Left cardiac atrium (tissue), 4 donors: ENCODE measurements around the gene SLC35B1. TPM values are rescaled to one million over a fixed set of nuclear protein-coding genes. Genes with fewer than 3 reads are reported as not detected.
"Not testable (repeated sequence)": the region's sequence is repeated elsewhere in the genome, so short reads cannot be mapped to it uniquely, and the experiment has no call there.

Experiments
- ATAC-seq, 2 donors: fragments of 200-7000 bp; cut with Tn5 transposase; one replicate each; pipeline ENCODE4 v1.9.1; 2020; ENCODE audit warnings: mild to moderate bottlenecking in 2 of 2, moderate library complexity in 2 of 2
- DNase-seq: peaks from one replicate; pipeline ENCODE4 v3.0.0-alpha.2; 2020
- intact Hi-C, 2 donors: fragments of 100-400 bp; cut with DNase I; formaldehyde crosslinking; loops; one replicate each; pipeline versions ENCODE4 v1.14.1 to v1.15.1; 2022 to 2023
- total RNA-seq, 2 donors: library from RNA; stranded (reverse); fragmentation: NEBNext Ultra II Directional; extraction: Animal tissue kit (Norgen Biotek cat#: 25700); gene quantifications; one replicate each; pipeline ENCODE4 v1.2.1, GENCODE V29; 2021
- donor health status: DM: no; HTN: yes; CAD: no.
- donor health status: DM: no; HTN: yes; CAD: no; lungs with severe emphysema.
- donor health status: DM: yes; HTN: yes; CAD: no.
- donor health status: Dilated cardiomyopathy.

The SLC35B1 gene
- total RNA-seq, 2 donors from 2014 or later, result 48.8 to 78.8 TPM

- intact Hi-C loops, result no loop called here
- no peak for DNase-seq
- ATAC-seq, result no peak
Measured at GRCh38 chr17:49681106-49681979, 26.4 kb downstream of the SLC35B1 start.

GRCh38 chr17:49680314-49680713 is 27.4 kb downstream of the SLC35B1 start:
- intact Hi-C loops, result no loop called here

GRCh38 chr17:49677933-49678847 is 29.6 kb downstream of the SLC35B1 start, which contains the start of gene SPOP:
Gene SPOP (minus strand): TSS chr17:49678097. CDS start chr17:49622810, 55,287 bp downstream.
- DNase-seq, result peak; percentile 100
- intact Hi-C loops, result loop anchor here in 1 of 2 donors (5.0 kb wide), 1 partner anchor 101 kb away; the partner anchor contains the start of gene NXPH3
- ATAC-seq, result peak; percentile 98 to 99

More at GRCh38 chr17:49680314-49680713, 27.4 kb downstream of the SLC35B1 start:
- DNase-seq (no peak), ATAC-seq (no peak)

GRCh38 chr17:49677134-49677932 is 30.4 kb downstream of the SLC35B1 start:
- ATAC-seq (peak; percentile 85 to 87), DNase-seq (peak; percentile 99)
- intact Hi-C loops, result loop anchor here in 1 of 2 donors (5.0 kb wide), 1 partner anchor 100 kb away; the partner anchor contains the start of gene NXPH3

GRCh38 chr17:49676276-49676868 is 31.4 kb downstream of the SLC35B1 start:
- DNase-seq, result no peak
- intact Hi-C loops, result loop anchor here in 1 of 2 donors (5.0 kb wide), 1 partner anchor 99 kb away; the partner anchor contains the start of gene NXPH3
- ATAC-seq, result no peak

- no peak for DNase-seq
- intact Hi-C loops, result no loop called here
- ATAC-seq, result no peak
Measured at GRCh38 chr17:49674507-49674906, 33.3 kb downstream of the SLC35B1 start.

- ATAC-seq, DNase-seq, intact Hi-C loops: not testable (repeated sequence)
Measured at GRCh38 chr17:49673679-49674078, 34.1 kb downstream of the SLC35B1 start.

- peak in 1 of 2 donors; percentile 33 for ATAC-seq
- DNase-seq, result no peak
- intact Hi-C loops, result no loop called here
Measured at GRCh38 chr17:49670641-49671040, 37.1 kb downstream of the SLC35B1 start.

GRCh38 chr17:49670002-49670401 is 37.8 kb downstream of the SLC35B1 start:
- ATAC-seq (no peak), DNase-seq (no peak)
- intact Hi-C loops, result no loop called here

GRCh38 chr17:49667854-49668253 is 39.9 kb downstream of the SLC35B1 start:
- intact Hi-C loops, result loop anchor here in 1 of 2 donors (10.0 kb wide), 1 partner anchor 53 kb away; no protein-coding TSS in a partner anchor
- ATAC-seq (peak in 1 of 2 donors; percentile 41), DNase-seq (no peak)

GRCh38 chr17:49664706-49665211 is 43.0 kb downstream of the SLC35B1 start:
- DNase-seq (no peak), ATAC-seq (no peak)
- intact Hi-C loops, result loop anchor here in 1 of 2 donors (10.0 kb wide), 1 partner anchor 50 kb away; no protein-coding TSS in a partner anchor

GRCh38 chr17:49659661-49660382 is 47.9 kb downstream of the SLC35B1 start:
- ATAC-seq (no peak), DNase-seq (no peak)
- intact Hi-C loops, result loop anchor here in 1 of 2 donors (10.0 kb wide), 1 partner anchor 45 kb away; no protein-coding TSS in a partner anchor

GRCh38 chr17:49656247-49656646 is 51.5 kb downstream of the SLC35B1 start:
- DNase-seq, result no peak
- intact Hi-C loops, result no loop called here
- ATAC-seq, result no peak
